ENCODE measurements around the gene LRIG1. TPM values are rescaled to one million over a fixed set of nuclear protein-coding genes. Genes with fewer than 3 reads are reported as not detected.

Gene LRIG1
- total and polyA plus RNA-seq, 2 experiments from 2014 or later = 8.2 to 13.3 TPM

GRCh38 chr3:66532160-66532587, 31.4 kb upstream of the LRIG1 start:
- no peak overlapping the region for H3K27ac ChIP-seq
- 66% methylated on average over 1 of the region's 1 CpG for WGBS (ENCODE audit: low lambda C conversion rate, missing lambda C conversion rate)
- no peaks in the 10 kb centered on the region for H3K27me3 ChIP-seq

DNA sequence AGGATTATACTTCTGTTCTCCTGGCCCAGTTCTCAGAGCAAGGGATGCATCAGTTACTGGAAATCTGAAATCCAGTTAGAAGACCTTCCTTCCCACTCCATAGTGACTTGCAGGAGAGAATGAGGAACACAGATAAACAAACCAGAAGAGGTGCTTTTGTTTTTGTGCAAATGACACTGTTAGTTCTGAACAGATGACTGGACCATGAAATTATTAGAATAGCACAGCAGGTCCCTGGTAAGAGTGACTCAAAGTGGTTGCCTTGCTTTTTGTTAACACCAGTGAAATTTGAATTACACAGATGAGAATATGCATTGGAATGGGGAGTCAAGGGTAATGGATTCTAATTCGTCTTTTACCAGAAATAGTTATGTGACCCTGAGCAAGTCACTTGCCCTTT, 30.4 kb upstream of the LRIG1 start:
- Histone ChIP-seq H3K79me2 (no peaks in the 10 kb centered on the region), H3K27me3 (peaks cover under 1% of the 10 kb centered on the region), H3K36me3 (replicated peaks; ENCODE audit: insufficient read depth, low read depth) (no peaks in the 10 kb centered on the region), H3K4me1 (ENCODE audit: insufficient read depth) (no peaks in the 10 kb centered on the region), H4K20me1 (ENCODE audit: insufficient read depth, poor library complexity, severe bottlenecking) (no peaks in the 10 kb centered on the region), H3K4me2 (no peak overlapping the region), H2AFZ (no peak overlapping the region), H3K9me2 (replicated peaks; ENCODE audit: insufficient read depth) (no peaks in the 10 kb centered on the region), H3K27ac (no peak overlapping the region), H3K4me3 (no peak overlapping the region), H3K9me3 (ENCODE audit: low read depth) (no peaks in the 10 kb centered on the region)
- WGBS (ENCODE audit: low lambda C conversion rate, missing lambda C conversion rate) = 81% methylated on average over 1 of the region's 1 CpG
- TF ChIP-seq EZH2phosphoT487 (IDR thresholded peaks at IDR 0.05; ENCODE audit: low read depth, severe bottlenecking, unreplicated experiment) (no peak), EZH2 (IDR thresholded peaks at IDR 0.05; ENCODE audit: borderline replicate concordance) (no peak)
- TF ChIP-seq, protein P1, sequence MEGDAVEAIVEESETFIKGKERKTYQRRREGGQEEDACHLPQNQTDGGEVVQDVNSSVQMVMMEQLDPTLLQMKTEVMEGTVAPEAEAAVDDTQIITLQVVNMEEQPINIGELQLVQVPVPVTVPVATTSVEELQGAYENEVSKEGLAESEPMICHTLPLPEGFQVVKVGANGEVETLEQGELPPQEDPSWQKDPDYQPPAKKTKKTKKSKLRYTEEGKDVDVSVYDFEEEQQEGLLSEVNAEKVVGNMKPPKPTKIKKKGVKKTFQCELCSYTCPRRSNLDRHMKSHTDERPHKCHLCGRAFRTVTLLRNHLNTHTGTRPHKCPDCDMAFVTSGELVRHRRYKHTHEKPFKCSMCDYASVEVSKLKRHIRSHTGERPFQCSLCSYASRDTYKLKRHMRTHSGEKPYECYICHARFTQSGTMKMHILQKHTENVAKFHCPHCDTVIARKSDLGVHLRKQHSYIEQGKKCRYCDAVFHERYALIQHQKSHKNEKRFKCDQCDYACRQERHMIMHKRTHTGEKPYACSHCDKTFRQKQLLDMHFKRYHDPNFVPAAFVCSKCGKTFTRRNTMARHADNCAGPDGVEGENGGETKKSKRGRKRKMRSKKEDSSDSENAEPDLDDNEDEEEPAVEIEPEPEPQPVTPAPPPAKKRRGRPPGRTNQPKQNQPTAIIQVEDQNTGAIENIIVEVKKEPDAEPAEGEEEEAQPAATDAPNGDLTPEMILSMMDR (IDR thresholded peaks at IDR 0.05; ENCODE audit: poor library complexity) = no peak
- DNase-seq (ENCODE audit: low spot score) = no peak

More at GRCh38 chr3:66532160-66532587, 31.4 kb upstream of the LRIG1 start:
- TF ChIP-seq EZH2 (IDR thresholded peaks at IDR 0.05; ENCODE audit: borderline replicate concordance) (no peak), EZH2phosphoT487 (IDR thresholded peaks at IDR 0.05; ENCODE audit: low read depth, severe bottlenecking, unreplicated experiment) (no peak)
- TF ChIP-seq, protein P1 (IDR thresholded peaks at IDR 0.05; ENCODE audit: poor library complexity) = no peak
- Histone ChIP-seq H3K4me3 (no peak overlapping the region), H3K4me2 (no peak overlapping the region), H3K36me3 (replicated peaks; ENCODE audit: insufficient read depth, low read depth) (no peaks in the 10 kb centered on the region), H3K9me3 (ENCODE audit: low read depth) (no peaks in the 10 kb centered on the region), H3K9me2 (replicated peaks; ENCODE audit: insufficient read depth) (no peaks in the 10 kb centered on the region), H2AFZ (no peak overlapping the region), H3K4me1 (ENCODE audit: insufficient read depth) (no peaks in the 10 kb centered on the region), H4K20me1 (ENCODE audit: insufficient read depth, poor library complexity, severe bottlenecking) (no peaks in the 10 kb centered on the region), H3K79me2 (no peaks in the 10 kb centered on the region)
- no peak for DNase-seq (ENCODE audit: low spot score)

DNA sequence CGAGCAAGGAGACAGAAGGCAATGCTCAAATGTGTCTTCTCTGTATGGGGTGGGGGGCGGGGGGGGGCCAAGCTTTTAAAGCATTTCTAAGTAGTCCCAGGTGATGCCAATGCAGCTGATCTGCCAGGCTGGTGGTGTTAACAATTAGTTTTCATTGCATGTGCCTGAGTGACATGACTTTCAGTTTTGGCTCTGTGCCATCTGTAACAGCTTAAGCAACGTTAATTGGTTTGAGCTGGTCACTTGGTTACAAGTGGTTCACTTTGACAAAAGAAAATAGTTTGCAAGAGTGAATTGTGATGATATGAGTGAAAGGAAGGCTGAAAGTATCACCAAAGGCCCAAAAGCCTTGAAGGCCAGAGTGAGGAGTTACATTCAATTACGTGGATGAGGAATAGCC, 26.4 kb upstream of the LRIG1 start:
- Histone ChIP-seq H3K79me2 (no peaks in the 10 kb centered on the region), H3K36me3 (replicated peaks; ENCODE audit: insufficient read depth, low read depth) (no peaks in the 10 kb centered on the region)

More for the DNA sequence above, 26.4 kb upstream of the LRIG1 start:
- no peaks in the 10 kb centered on the region for H3K9me2 ChIP-seq (replicated peaks; ENCODE audit: insufficient read depth)
- H4K20me1 ChIP-seq (ENCODE audit: insufficient read depth, poor library complexity, severe bottlenecking) = no peaks in the 10 kb centered on the region
- no peaks in the 10 kb centered on the region for H3K9me3 ChIP-seq (ENCODE audit: low read depth)
- no peak for TF ChIP-seq EZH2 (IDR thresholded peaks at IDR 0.05; ENCODE audit: borderline replicate concordance)
- TF ChIP-seq, protein P1 (IDR thresholded peaks at IDR 0.05; ENCODE audit: poor library complexity) = no peak
- TF ChIP-seq EZH2phosphoT487 (IDR thresholded peaks at IDR 0.05; ENCODE audit: low read depth, severe bottlenecking, unreplicated experiment) = no peak
- no peak overlapping the region for H3K4me3 ChIP-seq
- DNase-seq (ENCODE audit: low spot score) = no peak
- 81% methylated on average over 4 of the region's 4 CpGs for WGBS (ENCODE audit: low lambda C conversion rate, missing lambda C conversion rate)
- H3K27ac ChIP-seq = no peak overlapping the region
- H3K4me2 ChIP-seq = no peak overlapping the region
- peaks cover 3% of the 10 kb centered on the region for H3K27me3 ChIP-seq
- H3K4me1 ChIP-seq (ENCODE audit: insufficient read depth) = no peaks in the 10 kb centered on the region
- no peak overlapping the region for H2AFZ ChIP-seq
